Measurements from ENCODE around the gene C19orf47.

DNA sequence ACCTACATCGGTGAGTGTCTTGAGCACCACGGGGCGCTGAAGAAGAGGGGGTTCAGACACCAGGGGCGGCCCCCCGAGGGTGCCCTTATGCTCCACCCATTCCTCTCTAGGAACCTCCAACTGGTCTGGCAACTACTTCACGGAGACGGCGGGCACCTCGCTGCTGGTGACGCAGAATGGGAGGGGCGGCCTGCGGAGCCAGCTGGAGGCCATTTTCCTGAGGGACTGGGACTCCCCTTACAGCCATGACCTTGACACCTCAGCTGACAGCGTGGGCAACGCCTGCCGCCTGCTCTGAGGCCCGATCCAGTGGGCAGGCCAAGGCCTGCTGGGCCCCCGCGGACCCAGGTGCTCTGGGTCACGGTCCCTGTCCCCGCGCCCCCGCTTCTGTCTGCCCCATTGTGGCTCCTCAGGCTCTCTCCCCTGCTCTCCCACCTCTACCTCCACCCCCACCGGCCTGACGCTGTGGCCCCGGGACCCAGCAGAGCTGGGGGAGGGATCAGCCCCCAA lies 29.7 kb upstream of the C19orf47 start:
- TF ChIP-seq POLR2AphosphoS5 (IDR thresholded peaks at IDR 0.05; ENCODE audit: borderline replicate concordance, low read depth, low read length) = no peak
- no peak for TF ChIP-seq EZH2 (IDR thresholded peaks at IDR 0.05)
